Karpas-422 (cell line): ENCODE measurements around the gene DYRK1B. TPM values are rescaled to one million over a fixed set of nuclear protein-coding genes. Genes with fewer than 3 reads are reported as not detected.
A peak's percentile ranks its signal among the peaks of the same experiment; 100 is the strongest.

ENCODE experiments used
- DNase-seq: peaks from one replicate; pipeline ENCODE4 v3.0.0-alpha.2; 2015
- H2AFZ ChIP-seq: fragments of 200-600 bp; sonication (generic); 2 replicates; pipeline ENCODE4 v1.6.1; 2014; ENCODE audit warnings: antibody characterized with exemption, low read length, mixed read lengths
- H3K27ac ChIP-seq: fragments of 200-600 bp; sonication (generic); 2 replicates; pipeline ENCODE4 v1.5.1; 2014; ENCODE audit warnings: mild to moderate bottlenecking, low read length, moderate library complexity
- H3K27me3 ChIP-seq: fragments of 200-600 bp; sonication (generic); 2 replicates; pipeline ENCODE4 v1.6.1; 2014; ENCODE audit warnings: low read length, mixed read lengths
- H3K36me3 ChIP-seq: fragments of 200-600 bp; sonication (generic); 2 replicates; pipeline ENCODE4 v1.6.1; 2014; ENCODE audit warnings: low read length, mixed read lengths; ENCODE audit not compliant: insufficient read depth
- H3K4me1 ChIP-seq: fragments of 200-600 bp; sonication (generic); 2 replicates; pipeline ENCODE4 v1.6.1; 2014; ENCODE audit warnings: mild to moderate bottlenecking, low read length, mixed read lengths
- H3K4me2 ChIP-seq: fragments of 200-600 bp; sonication (generic); 2 replicates; pipeline ENCODE4 v1.6.1; 2014; ENCODE audit warnings: low read length, low read depth, mild to moderate bottlenecking; ENCODE audit not compliant: poor library complexity, severe bottlenecking
- H3K4me3 ChIP-seq: fragments of 200-600 bp; sonication (generic); 2 replicates; pipeline ENCODE4 v1.5.1; 2014; ENCODE audit warnings: mild to moderate bottlenecking, antibody characterized with exemption, low read length, mixed read lengths
- H3K79me2 ChIP-seq: fragments of 200-600 bp; sonication (generic); 2 replicates; pipeline ENCODE4 v1.6.1; 2014; ENCODE audit warnings: mild to moderate bottlenecking, low read length, mixed read lengths
- H3K9ac ChIP-seq: fragments of 200-600 bp; sonication (generic); 2 replicates; pipeline ENCODE4 v1.6.0; 2014; ENCODE audit warnings: low read length
- H3K9me2 ChIP-seq: fragments of 200-600 bp; sonication (generic), shearing (Covaris generic); replicated peaks from 2 replicates; pipeline ENCODE4 v1.6.0; 2014; ENCODE audit warnings: mild to moderate bottlenecking, low read length, moderate library complexity; ENCODE audit not compliant: insufficient read depth
- H3K9me3 ChIP-seq: fragments of 300-700, 200-600 bp; sonication (generic); 2 replicates; pipeline ENCODE4 v1.6.1; 2014; ENCODE audit warnings: low read length, mixed read lengths
- H4K20me1 ChIP-seq: fragments of 200-600 bp; sonication (generic); 2 replicates; pipeline ENCODE4 v1.6.1; 2014; ENCODE audit warnings: mild to moderate bottlenecking, antibody characterized with exemption, low read length, low read depth; ENCODE audit not compliant: insufficient read depth
- total RNA-seq: library from RNA; depleted of rRNA; stranded (reverse); fragments of >200 nt; shearing (Covaris generic); gene quantifications from 2 replicates; pipeline ENCODE4 v1.2.3, GENCODE V29; 2014; ENCODE audit warnings: low replicate concordance

DYRK1B gene
- total RNA-seq, 1 experiment from 2014 or later, result 30.3 TPM

DNA sequence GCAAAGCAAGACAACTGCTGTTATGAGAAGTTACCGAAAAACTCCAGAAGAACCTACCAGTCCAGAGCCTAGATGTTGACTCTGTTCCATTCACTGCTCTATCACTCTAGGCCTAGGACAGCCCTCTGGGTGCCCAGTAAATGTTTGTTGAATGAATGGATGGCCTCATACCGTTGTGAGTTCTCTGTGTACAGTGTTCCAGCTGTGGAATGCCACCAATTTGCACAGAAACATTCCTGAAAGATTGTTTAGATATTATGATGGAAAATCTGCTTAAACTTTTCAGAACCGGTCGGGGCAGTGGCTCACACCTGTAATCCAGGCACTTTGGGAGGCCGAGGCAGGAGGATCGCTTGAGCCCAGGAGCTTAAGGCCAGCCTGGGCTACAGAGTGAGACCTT is 13.6 kb upstream of the DYRK1B start:
- H3K4me1 ChIP-seq, result peaks cover 33% of the 10 kb centered on the region
- H2AFZ ChIP-seq, result no peak overlapping the region
- H3K9me2 ChIP-seq, result no peaks in the 10 kb centered on the region
- peaks cover 25% of the 10 kb centered on the region for H4K20me1 ChIP-seq
- H3K36me3 ChIP-seq, result no peaks in the 10 kb centered on the region
- no peak overlapping the region for H3K4me3 ChIP-seq
- DNase-seq, result no peak
- H3K27ac ChIP-seq, result no peak overlapping the region
- no peak overlapping the region for H3K4me2 ChIP-seq
- peaks cover 37% of the 10 kb centered on the region for H3K79me2 ChIP-seq
- H3K9ac ChIP-seq, result no peak overlapping the region
- H3K9me3 ChIP-seq, result no peaks in the 10 kb centered on the region
- no peaks in the 10 kb centered on the region for H3K27me3 ChIP-seq

- peaks cover 43% of the 10 kb centered on the region for H3K79me2 ChIP-seq
- peaks cover 35% of the 10 kb centered on the region for H3K4me1 ChIP-seq
- H3K9me3 ChIP-seq, result no peaks in the 10 kb centered on the region
- H3K36me3 ChIP-seq, result no peaks in the 10 kb centered on the region
- no peaks in the 10 kb centered on the region for H3K9me2 ChIP-seq
- peaks cover 27% of the 10 kb centered on the region for H4K20me1 ChIP-seq
- H3K27me3 ChIP-seq, result no peaks in the 10 kb centered on the region
- peak overlapping the region; percentile 86 for H3K4me2 ChIP-seq
- H3K27ac ChIP-seq, result peak overlapping the region; percentile 59
- no peak for DNase-seq
- H3K9ac ChIP-seq, result peak overlapping the region; percentile 99
- H3K4me3 ChIP-seq, result peak overlapping the region; percentile 98
- H2AFZ ChIP-seq, result peak overlapping the region; percentile 50; the same call in 1 of the 2 replicates
Observed at GRCh38 chr19:39846678-39847486, 12.9 kb upstream of the DYRK1B start.

GRCh38 chr19:39845933-39846677 is 12.1 kb upstream of the DYRK1B start, which contains the start of gene FBL:
Gene FBL, minus strand, starts transcription at chr19:39846379. Its CDS starts 79 bp downstream, at chr19:39846300.
- Histone ChIP-seq H3K79me2 (peaks cover 51% of the 10 kb centered on the region), H3K36me3 (peaks cover 6% of the 10 kb centered on the region; the same call in 1 of the 2 replicates), H3K9me3 (no peaks in the 10 kb centered on the region), H3K4me1 (peaks cover 35% of the 10 kb centered on the region), H3K27ac (peak within 1 kb of the TSS; percentile 67), H3K4me2 (peak within 1 kb of the TSS; percentile 86), H3K4me3 (peak within 1 kb of the TSS; percentile 98), H3K27me3 (no peaks in the 10 kb centered on the region), H2AFZ (peak within 1 kb of the TSS; percentile 50; the same call in 1 of the 2 replicates), H4K20me1 (peaks cover 35% of the 10 kb centered on the region), H3K9ac (peak within 1 kb of the TSS; percentile 99), H3K9me2 (no peaks in the 10 kb centered on the region)
- DNase-seq, result peak; percentile 99

DNA sequence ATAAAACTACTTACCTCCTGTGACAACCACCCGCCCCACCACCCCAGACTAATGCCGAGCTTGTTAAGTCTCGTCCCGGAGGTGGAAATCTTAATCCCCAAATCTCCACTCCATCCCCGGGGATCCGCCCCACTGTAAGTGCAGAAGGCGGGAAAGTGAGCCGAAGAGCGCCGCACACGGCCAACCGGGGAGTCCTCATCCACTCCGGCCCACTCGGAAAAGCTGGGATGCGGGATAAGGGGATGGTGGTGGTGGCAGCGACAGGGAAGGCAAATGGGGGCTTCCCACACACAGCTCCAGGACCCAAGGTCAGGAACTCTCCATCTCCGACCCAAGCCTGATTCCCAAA is 11.6 kb upstream of the DYRK1B start:
- H3K9me3 ChIP-seq, result no peaks in the 10 kb centered on the region
- peak overlapping the region; percentile 98 for H3K4me3 ChIP-seq
- H4K20me1 ChIP-seq, result peaks cover 40% of the 10 kb centered on the region
- peaks cover 56% of the 10 kb centered on the region for H3K79me2 ChIP-seq
- peak overlapping the region; percentile 99 for H3K9ac ChIP-seq
- peaks cover 7% of the 10 kb centered on the region; the same call in 1 of the 2 replicates for H3K36me3 ChIP-seq
- peak overlapping the region; percentile 86 for H3K4me2 ChIP-seq
- DNase-seq, result peak; percentile 59
- H3K27me3 ChIP-seq, result no peaks in the 10 kb centered on the region
- H3K4me1 ChIP-seq, result peaks cover 35% of the 10 kb centered on the region
- H3K27ac ChIP-seq, result peak overlapping the region; percentile 67
- H3K9me2 ChIP-seq, result no peaks in the 10 kb centered on the region
- H2AFZ ChIP-seq, result peak overlapping the region; percentile 31; the same call in 1 of the 2 replicates

DNA sequence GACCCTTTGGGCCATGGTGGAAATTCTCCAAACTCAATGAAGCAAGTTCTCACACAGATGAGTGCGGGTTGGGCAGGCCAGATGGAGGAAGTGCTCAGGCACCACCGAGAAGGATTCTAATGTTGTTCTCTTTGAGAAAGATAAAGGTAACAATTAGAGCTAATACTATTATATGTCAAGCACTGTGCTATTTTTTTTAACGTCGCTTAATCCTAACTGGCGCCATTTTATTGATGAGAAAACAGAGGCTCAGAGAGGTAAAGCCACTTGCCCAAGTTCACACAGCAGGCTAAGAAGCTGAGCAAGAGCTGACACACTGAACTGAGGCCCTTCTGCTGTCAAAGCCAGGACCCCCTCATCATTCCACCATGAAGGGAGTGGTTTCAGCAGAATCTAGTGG is 11.2 kb upstream of the DYRK1B start:
- H3K9ac ChIP-seq, result peak overlapping the region; percentile 99
- peak; percentile 62 for DNase-seq
- peak overlapping the region; percentile 67; the same call in 1 of the 2 replicates for H3K27ac ChIP-seq
- H3K9me3 ChIP-seq, result no peaks in the 10 kb centered on the region
- H3K4me3 ChIP-seq, result peak overlapping the region; percentile 98
- peaks cover 60% of the 10 kb centered on the region for H3K79me2 ChIP-seq
- peaks cover 35% of the 10 kb centered on the region for H3K4me1 ChIP-seq
- no peak overlapping the region for H2AFZ ChIP-seq
- H3K36me3 ChIP-seq, result peaks cover 7% of the 10 kb centered on the region; the same call in 1 of the 2 replicates
- peaks cover 44% of the 10 kb centered on the region for H4K20me1 ChIP-seq
- peak overlapping the region; percentile 86 for H3K4me2 ChIP-seq
- no peaks in the 10 kb centered on the region for H3K27me3 ChIP-seq
- H3K9me2 ChIP-seq, result no peaks in the 10 kb centered on the region

DNA sequence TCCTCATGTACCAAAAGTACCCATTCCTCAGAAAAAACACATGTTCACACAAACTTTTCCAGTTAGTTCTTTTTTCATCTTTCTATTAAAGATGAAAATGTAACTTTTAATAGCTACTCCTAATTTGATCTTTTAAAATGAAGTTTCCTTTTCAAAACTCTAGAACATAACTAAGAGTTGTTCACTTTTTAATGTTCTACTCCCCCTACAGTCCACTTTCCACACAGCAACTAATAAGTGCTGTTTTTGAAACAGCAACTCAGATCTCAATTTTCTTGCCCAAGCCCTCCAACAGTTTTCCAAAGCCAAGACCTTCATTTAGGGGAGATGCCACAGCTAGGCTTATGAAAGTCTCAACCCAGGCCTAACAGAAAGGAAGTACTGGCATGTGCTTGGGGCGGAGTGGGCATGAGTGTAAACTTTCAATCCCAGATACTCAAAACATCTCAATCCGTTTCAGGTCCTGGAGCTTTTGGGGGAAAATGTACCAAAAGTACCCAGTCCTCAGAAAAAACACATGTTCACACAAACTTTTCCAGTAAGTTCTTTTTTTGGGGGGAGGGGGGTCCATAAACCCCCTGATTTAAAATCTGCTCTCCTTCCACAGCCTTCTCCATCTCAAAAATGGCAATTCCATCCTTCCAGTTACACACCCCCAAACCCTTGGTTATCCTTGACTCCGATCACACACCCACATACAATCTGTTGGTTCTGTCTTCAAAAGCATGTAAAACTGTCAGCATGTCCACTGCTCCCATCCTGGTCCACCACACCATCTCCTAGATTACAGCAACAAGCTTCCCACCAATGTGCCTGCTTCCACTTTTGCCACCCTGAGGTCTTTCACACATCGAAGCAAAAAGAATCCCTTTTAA is 10.2 kb upstream of the DYRK1B start:
- H3K27ac ChIP-seq, result peak overlapping the region; percentile 67; the same call in 1 of the 2 replicates

GRCh38 chr19:39842693-39843435 is 8.9 kb upstream of the DYRK1B start:
- Histone ChIP-seq H3K9me3 (no peaks in the 10 kb centered on the region), H3K79me2 (peaks cover 75% of the 10 kb centered on the region), H3K4me1 (peaks cover 35% of the 10 kb centered on the region), H3K27me3 (no peaks in the 10 kb centered on the region), H3K9ac (peak overlapping the region; percentile 99; the same call in 1 of the 2 replicates), H3K4me3 (no peak overlapping the region), H4K20me1 (peaks cover 48% of the 10 kb centered on the region), H3K4me2 (peak overlapping the region; percentile 86), H2AFZ (no peak overlapping the region), H3K27ac (no peak overlapping the region), H3K36me3 (peaks cover 16% of the 10 kb centered on the region; the same call in 1 of the 2 replicates), H3K9me2 (no peaks in the 10 kb centered on the region)
- no peak for DNase-seq

More for the DNA sequence above, 10.2 kb upstream of the DYRK1B start:
- H3K36me3 ChIP-seq, result peaks cover 10% of the 10 kb centered on the region; the same call in 1 of the 2 replicates
- peak overlapping the region; percentile 98 for H3K4me3 ChIP-seq
- H3K9ac ChIP-seq, result peak overlapping the region; percentile 99
- H4K20me1 ChIP-seq, result peaks cover 45% of the 10 kb centered on the region
- no peak overlapping the region for H2AFZ ChIP-seq
- H3K79me2 ChIP-seq, result peaks cover 70% of the 10 kb centered on the region
- no peaks in the 10 kb centered on the region for H3K9me3 ChIP-seq
- H3K27me3 ChIP-seq, result no peaks in the 10 kb centered on the region
- no peaks in the 10 kb centered on the region for H3K9me2 ChIP-seq
- H3K4me2 ChIP-seq, result peak overlapping the region; percentile 86
- H3K4me1 ChIP-seq, result peaks cover 35% of the 10 kb centered on the region
- DNase-seq, result peak; percentile 81
